GM13976 (cell line): Measurements from ENCODE around the gene VWA8.
"Not testable (repeated sequence)": the region's sequence is repeated elsewhere in the genome, so short reads cannot be mapped to it uniquely, and the experiment has no call there.

ENCODE experiments used
- DNase-seq: peaks from one replicate; pipeline ENCODE4 v3.0.0; 2012; ENCODE audit warnings: low spot score
- CTCF ChIP-seq: IDR thresholded peaks from 2 replicates; pipeline ENCODE4 v1.5.1; 2012; ENCODE audit warnings: borderline replicate concordance, mild to moderate bottlenecking; ENCODE audit not compliant: insufficient read depth; ENCODE audit errors: extremely low read depth, missing control alignments, control extremely low read depth
- in situ Hi-C: fragments of 300-500 bp; cut with MboI; formaldehyde crosslinking; loops from one replicate; pipeline ENCODE4 v1.12.0; 2022; ENCODE audit warnings: low sequenced_read_pairs, mixed read lengths, inconsistent platforms; ENCODE audit not compliant: unreplicated experiment

VWA8 gene

GRCh38 chr13:41956272-41956671, 4.6 kb downstream of the VWA8 start:
- no peak for TF ChIP-seq CTCF
- DNase-seq = no peak
- in situ Hi-C loops = no loop called here

GRCh38 chr13:41955605-41956004, 5.3 kb downstream of the VWA8 start:
- TF ChIP-seq CTCF = no peak
- in situ Hi-C loops = no loop called here
- no peak for DNase-seq

DNA sequence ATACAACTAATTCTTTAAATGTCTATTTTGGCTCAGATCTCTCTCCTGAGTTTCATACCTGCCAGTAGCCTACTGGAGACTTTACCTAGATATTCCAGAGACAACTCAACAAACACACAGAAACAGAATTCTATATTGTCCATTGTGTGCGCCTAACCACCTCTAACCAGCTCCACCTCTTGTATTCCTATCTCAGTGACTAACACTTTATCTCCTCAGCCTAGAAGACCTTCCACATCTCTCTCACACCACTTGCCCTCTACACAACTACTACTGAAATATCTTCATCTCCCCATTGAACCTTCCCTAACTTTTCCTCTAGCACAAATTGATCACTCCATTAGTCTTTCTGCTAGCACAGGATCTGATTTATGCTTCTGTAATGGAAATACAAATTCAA, 6.7 kb downstream of the VWA8 start:
- TF ChIP-seq CTCF = no peak
- in situ Hi-C loops = no loop called here
- DNase-seq = no peak

GRCh38 chr13:41952749-41953148, 8.2 kb downstream of the VWA8 start:
- in situ Hi-C loops = no loop called here
- TF ChIP-seq CTCF = no peak
- DNase-seq = no peak

- in situ Hi-C loops, DNase-seq: not testable (repeated sequence)
These were observed 11.8 kb downstream of the VWA8 start for GRCh38 chr13:41949104-41949503.

GRCh38 chr13:41945926-41946325, 15.0 kb downstream of the VWA8 start:
- no peak for TF ChIP-seq CTCF
- DNase-seq = no peak
- in situ Hi-C loops = no loop called here

DNA sequence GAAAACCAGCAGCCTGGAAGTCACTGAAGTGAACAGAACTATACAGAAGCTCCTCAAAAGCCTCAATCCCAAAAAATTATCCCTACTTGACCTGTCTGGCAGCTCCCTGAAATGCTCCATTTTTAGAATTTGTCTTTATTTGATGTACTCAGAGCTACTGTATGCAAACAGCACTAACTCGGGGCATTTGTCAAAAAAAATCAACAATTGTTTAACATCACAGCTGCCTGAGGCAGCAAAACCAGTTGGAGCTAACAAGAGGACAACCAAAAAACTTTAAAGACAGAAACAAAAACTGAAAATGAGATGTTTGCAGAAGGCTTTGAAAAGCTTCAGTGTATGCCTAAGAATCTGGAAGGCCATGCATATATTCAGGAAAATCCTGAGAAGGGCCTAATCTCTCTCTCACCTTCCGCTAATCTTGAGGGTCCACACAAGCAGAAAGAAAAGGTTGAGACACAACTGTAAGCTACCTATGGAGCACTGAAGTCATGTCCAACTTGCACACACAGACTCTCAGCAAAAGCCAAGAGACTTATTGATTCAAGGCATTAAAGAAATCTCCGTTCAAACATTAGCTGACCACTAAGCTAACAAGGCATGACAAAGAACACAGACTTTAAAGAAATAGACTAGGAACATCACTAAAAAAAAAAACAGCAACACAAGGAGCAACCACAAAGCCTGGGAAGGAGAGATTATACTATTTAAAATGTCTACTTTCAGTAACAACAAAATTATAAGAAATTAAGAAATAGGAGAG, 16.1 kb downstream of the VWA8 start:
- no peak for DNase-seq
- TF ChIP-seq CTCF = no peak
- in situ Hi-C loops = no loop called here
